Subcutaneous adipose tissue (tissue), 4 donors: ENCODE data around the gene KDM3B. TPM values are rescaled to one million over a fixed set of nuclear protein-coding genes. Genes with fewer than 3 reads are reported as not detected.

ENCODE experiments used
- total RNA-seq, 4 donors: library from RNA; depleted of rRNA; stranded (reverse); fragments of >200 nt; gene quantifications; one replicate each; pipeline ENCODE4 v1.1.0, GENCODE V29; 2016
- TF ChIP-seq, protein P1 (sequence below): fragments of 450-650 bp; IDR thresholded peaks from one replicate; pipeline ENCODE4 v1.5.1; 2016; ENCODE audit warnings: low read depth, mild to moderate bottlenecking, control low read depth, antibody characterized with exemption, moderate library complexity

The KDM3B gene
- total RNA-seq, 4 donors from 2014 or later: 58.8 to 67.4 (median 62.8) TPM

DNA sequence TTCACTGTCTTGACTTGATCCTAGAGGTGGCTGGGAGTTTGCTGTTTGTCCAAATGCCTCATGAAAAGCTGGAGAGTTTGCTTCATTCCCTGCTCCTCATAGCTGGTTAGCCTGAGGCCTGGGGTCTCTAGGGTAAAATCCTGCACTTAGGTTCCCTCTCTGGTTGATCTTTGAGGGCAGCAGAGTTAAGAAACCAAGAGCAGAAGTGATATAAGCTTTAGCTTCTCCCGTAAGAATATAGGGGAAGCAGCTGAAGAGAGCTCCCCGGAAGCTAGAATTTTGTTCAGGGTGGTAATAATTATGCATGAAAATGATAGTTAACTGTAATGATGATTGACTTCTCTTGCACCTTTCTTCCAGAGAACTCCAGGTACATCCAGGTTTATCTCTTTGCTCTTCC, 13.0 kb upstream of the KDM3B start:
- TF ChIP-seq, protein P1, sequence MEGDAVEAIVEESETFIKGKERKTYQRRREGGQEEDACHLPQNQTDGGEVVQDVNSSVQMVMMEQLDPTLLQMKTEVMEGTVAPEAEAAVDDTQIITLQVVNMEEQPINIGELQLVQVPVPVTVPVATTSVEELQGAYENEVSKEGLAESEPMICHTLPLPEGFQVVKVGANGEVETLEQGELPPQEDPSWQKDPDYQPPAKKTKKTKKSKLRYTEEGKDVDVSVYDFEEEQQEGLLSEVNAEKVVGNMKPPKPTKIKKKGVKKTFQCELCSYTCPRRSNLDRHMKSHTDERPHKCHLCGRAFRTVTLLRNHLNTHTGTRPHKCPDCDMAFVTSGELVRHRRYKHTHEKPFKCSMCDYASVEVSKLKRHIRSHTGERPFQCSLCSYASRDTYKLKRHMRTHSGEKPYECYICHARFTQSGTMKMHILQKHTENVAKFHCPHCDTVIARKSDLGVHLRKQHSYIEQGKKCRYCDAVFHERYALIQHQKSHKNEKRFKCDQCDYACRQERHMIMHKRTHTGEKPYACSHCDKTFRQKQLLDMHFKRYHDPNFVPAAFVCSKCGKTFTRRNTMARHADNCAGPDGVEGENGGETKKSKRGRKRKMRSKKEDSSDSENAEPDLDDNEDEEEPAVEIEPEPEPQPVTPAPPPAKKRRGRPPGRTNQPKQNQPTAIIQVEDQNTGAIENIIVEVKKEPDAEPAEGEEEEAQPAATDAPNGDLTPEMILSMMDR: no peak

DNA sequence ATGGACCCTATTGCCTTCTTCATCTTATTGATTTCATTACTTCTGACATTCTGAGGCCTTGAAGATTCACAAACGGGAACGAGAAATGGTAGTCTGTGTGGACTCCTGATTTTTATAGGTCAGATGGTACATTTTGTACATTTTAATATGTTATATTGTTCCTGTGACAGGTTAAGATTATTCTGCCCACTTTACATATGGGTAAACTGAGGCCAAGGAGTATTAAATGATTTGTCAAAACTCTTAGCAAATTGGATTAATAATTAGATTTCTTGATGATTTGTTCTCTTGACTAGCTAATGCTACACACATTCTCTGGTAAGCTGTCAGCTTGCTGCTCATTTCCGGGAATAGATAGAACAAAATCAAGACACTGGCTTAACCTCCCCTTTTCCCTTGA, 12.5 kb upstream of the KDM3B start:
- TF ChIP-seq, protein P1: no peak

DNA sequence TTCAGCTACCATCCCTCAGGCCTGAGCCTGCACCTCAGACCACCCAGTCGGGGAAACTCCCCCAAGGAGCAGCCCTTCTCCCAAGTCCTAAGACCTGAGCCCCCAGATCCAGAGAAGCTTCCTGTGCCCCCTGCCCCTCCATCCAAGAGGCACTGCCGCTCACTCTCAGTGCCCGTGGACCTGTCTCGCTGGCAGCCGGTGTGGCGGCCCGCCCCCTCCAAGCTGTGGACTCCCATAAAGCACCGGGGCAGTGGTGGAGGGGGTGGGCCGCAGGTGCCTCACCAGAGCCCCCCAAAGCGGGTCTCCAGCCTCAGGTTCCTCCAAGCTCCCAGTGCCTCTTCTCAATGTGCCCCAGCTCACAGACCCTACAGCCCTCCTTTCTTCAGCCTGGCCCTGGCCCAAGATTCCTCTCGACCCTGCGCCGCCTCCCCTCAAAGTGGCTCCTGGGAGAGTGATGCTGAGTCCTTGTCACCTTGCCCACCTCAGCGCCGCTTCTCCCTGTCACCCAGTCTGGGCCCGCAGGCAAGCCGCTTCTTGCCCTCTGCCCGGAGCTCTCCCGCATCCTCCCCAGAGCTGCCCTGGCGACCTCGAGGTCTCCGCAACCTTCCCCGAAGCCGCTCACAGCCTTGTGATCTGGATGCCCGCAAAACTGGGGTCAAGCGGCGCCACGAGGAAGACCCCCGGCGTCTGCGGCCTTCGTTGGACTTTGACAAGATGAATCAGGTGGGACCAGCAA, 7.4 kb upstream of the KDM3B start:
- TF ChIP-seq, protein P1: no peak

DNA sequence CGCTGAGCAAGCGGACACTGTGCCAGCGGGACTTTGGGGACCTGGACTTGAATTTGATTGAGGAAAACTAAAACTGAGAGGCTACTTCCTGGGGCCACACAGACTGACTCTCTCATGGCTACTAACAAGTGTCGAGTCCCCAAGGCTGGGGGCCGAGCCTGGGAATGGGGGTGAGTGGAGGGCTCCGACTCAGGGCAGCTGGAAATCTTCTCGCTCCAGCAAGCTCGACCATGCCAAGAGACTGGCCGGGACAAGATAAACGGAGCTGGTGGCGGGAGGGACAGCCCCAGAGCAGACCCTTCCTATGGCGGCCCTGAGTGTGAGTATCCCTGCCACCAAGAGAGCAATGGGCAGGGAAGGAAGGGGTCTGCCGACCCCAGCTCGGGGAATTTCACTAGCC, 5.6 kb upstream of the KDM3B start:
- TF ChIP-seq, protein P1: no peak

DNA sequence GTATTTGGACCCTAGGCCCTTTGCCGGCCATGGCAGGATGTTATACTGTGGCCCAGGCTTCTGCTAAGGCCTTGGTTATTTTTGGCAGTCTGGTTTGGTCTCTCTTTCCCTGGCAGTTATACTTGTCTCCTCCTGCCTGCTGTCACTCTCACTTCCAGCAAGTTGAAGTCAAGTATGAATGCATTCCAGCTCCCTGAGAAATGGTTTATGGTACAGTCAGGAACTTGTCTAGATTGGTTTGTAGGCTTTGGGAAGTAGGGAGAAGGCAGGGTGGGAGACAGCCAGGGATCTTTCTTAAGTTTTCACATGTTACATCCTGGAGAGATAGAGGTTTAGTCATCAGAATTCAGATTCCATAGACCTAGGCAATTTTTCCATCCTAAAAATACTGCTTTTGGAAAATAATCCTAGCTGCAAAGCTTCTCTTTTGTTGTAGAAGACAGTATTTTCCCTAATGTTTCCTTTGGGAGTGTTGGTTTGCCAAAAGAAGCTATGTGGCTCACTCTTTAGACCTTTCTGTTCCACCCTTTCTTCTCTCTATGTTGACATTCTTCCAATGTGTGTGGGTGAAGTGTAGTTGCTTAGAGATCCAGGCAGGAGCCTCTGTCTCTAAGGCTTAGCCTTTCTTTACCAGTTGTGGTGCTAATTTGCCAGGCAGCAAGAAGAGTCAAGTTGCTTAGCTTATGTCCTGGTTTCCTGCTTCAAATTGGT, 2.5 kb upstream of the KDM3B start:
- TF ChIP-seq, protein P1: no peak

DNA sequence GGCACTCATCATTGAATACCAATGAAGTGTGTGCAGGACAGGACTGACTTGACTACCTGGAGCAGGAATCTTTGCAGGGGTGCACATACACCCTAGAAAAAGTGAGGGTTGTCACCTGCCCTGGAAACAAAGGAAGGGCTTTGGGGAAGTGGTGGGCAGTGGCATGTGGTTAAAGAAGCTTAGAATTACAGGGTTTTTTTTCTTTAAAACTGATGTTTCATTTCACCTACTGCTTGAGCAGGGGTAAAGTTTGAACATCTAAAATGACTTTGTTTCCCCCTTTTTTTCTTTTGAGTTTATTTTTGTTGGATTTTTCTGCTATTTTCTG, 2.0 kb upstream of the KDM3B start:
- TF ChIP-seq, protein P1: no peak

DNA sequence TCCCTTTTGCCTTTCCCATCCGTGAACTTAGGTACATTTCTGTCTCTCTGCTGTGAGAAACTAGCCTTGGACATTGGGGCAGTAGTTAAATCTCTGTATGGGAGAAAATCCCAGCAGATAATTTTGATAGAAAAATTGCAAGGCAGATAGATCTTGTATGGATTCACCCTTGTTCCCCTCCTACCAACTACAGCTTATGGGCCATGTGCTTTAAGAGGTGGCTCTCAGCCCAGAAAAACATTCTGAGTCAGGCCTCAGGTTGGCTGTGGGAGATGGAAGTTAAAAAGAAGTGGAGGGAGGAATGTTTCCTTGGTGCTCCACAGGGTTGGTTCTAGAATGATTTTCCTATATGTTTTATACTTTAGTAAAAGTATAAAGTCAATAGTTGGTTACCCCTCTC, 1.4 kb upstream of the KDM3B start:
- TF ChIP-seq, protein P1: no peak
